RPMI8226 (cell line): ENCODE results near the gene NEK2.
"Not testable (repeated sequence)": the region's sequence is repeated elsewhere in the genome, so short reads cannot be mapped to it uniquely, and the experiment has no call there.

Source experiments
- DNase-seq: peaks from one replicate; pipeline ENCODE4 v3.0.0-alpha.2; 2015

NEK2 gene

DNA sequence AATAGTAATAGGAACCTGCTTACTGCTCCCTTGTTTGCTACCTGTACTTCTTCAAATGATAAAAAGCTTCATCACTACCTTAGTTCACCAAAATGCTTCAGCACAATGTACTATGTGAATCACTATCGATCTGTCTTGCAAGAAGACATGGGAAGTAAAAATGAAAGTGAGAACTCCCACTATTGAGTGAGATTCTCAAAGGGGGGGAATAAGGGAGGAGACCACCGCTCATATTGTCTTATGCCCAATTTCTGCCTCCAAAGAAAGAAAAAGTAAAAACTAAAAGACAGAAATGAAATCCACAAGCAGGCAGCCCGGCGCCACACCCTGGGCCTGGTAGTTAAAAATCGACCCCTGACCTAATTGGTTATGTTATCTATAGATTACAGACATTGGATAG lies 18.5 kb upstream of the NEK2 start:
- DNase-seq = not testable (repeated sequence)

DNA sequence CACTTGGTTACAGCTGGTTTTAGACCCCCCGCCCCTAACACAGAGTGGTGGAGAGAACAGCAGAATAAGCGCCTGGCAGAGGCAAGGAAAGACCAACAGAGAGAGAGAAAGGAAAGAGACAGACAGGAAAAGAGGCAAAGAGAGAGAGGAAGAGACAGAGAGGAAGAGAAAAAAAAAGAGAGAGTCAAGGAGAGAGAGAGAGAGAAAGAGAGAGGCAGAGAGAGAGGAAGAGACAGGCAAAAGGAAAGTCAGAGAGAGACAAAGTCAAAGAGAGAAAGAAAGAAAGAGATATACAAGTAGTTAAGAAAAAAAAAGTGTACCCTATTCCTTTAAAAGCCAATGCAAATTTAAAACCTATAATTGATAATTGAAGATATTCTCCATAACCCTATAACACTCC lies 13.0 kb upstream of the NEK2 start:
- DNase-seq = no peak

DNA sequence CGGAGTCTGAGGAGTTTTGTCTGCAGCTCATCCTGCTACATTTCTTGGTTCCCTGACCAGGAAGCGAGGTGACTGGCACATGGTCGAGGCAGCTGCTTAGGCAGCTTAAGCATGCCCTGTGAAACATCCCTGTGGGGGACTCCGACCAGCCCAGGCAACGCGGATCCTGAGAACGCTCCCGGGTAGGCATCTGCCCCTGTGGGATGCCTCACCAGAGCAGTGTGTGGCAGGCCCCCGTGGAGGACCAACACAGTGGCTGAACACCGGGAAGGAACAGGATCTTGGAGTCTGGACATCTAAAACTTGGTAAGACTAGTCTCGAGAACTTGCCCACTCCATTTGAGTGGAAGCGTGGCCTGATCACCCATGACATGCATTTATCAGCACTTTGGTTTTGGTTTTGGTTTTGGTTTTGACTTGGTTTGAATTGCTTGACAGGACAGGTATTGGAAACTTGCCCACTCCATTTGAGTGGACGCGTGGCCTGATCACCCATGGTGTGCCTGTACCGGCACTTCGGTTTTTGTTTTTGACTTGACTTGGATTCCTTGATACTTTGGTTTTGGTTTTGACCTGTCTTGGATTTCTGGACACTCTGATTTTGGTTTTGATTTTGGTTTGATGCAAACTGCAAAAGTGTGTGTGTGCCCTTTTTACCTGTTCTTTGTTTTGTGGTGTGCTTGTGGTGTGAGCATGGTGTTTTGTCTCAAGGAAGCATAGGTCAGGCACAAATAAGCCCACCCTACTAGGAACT lies 12.2 kb upstream of the NEK2 start:
- DNase-seq = peak; percentile 40

DNA sequence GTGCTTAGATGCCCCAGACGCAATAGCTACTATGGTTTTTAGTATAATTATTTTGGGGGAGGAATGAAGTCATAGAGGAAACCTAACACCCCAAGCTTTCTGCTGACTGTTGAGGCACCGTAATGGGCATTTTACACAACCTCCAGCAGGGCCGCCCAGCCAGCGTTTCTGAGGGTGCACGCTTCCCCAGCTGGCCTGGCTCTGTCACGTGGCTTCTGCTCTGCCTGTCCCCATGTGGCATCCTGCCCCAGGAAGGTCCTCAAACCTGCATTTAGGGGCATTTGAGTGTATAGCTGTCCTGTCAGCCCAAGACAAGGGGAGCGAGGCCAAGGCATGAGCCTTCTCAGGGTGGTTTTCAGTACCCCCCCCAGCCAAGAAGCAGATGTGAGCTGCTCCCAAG lies 10.4 kb upstream of the NEK2 start:
- DNase-seq = no peak

GRCh38 chr1:211684791-211685190 lies 9.4 kb upstream of the NEK2 start:
- no peak for DNase-seq

GRCh38 chr1:211684331-211684730 lies 8.9 kb upstream of the NEK2 start:
- DNase-seq = no peak

DNA sequence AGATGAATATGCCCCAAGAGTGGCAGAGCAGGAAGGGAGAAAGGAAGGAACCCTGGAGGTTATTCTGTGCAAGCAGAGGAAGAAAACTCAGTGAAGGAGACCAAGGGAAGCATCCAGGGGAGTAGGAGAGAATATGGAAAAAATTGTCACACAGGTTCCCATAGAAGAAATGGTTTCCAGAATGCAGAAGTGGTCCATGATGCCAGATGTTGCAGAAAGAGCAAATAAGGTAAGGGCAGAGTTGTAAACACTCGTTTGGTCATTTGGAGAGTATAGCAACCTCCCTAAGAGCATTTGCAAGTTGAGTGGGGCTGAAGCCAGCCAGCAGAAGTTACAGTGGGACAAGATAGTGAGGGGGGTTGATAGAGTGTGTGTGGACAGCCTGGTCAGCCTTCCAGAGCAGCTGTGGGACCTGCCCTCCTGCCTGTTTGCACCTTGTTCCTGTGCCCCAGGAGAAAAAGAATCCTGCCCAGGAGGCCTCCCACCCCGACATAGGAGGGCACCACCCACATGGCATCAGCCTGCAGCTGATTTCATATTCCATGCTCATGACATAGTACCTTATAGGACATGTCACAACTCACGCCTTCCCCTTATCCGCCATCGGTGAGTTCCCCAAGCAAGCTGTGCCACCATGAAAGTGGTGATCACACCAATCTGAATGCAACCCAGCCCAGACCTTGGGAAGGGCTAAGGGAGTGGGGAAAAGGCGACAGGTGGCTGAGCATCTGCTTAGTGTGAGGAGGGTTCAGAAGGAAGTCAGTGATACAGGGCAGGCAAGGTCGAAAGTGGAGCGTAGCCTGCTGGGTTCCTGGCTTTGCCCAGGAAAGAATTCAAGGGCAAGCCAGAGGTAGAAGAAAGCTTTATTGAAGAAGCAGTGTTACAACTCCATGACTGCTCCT lies 8.2 kb upstream of the NEK2 start:
- DNase-seq = no peak

DNA sequence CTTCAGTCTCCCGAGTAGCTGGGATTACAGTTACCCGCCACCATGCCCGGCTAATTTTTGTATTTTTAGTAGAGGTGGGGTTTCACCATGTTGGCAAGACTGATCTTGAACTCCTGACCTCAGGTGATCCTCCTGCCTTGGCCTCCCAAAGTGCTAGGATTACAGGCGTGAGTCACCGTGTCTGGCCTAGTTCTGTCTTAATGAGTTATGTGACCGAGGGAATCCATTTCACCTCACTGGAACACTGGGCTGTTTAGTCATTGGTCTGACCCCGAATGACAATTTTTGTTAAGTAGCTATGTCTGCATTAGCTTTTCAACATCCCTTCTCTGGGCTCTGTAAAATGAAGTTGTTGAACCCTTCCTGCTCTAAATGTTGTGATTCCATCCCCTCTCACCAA lies 6.8 kb upstream of the NEK2 start:
- DNase-seq = not testable (repeated sequence)

- DNase-seq = peak; percentile 93
Measured at GRCh38 chr1:211680752-211681327, 5.4 kb upstream of the NEK2 start.

DNA sequence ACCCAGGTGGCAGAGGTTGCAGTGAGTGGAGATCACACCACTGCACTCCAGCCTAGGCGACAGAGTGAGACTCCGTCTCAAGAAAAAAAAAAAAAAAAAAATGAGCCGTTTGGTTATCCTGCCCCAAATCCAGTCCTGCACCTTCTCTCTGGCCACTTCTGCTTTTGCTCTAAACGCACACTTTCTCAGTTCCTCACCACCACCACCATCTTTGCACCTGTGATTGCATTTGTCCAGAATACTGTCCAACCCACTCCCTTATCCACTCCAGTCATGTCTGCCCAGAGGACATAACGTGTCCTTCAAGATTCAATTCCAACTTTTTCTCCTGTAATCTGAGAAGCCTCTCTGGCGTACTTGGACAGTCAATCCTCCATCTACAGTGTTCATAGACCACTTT lies 2.2 kb upstream of the NEK2 start:
- DNase-seq = peak; percentile 90

- DNase-seq = no peak
Measured at GRCh38 chr1:211676761-211677160, 1.3 kb upstream of the NEK2 start.

DNA sequence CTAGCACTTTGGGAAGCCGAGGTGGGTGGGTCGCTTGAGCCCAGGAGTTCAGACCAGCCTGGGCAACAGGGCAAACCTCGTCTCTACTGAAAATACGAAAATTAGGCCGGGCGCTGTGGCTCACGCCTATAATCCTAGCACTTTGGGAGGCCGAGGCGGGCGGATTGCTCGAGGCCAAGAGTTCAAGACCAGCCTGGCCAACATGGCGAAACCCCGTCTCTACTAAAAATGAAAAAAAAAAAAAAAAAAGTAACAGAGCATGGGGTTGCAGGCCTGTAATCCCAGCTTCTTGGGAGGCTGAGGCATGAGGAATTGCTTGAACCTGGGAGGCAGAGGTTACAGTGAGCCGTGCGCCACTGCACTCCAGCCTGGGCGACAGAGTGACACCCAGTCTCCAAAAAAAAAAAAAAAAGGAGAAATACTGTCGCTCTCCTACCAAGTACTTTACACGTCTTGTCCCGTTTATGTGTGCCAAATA lies 724 bp upstream of the NEK2 start:
- DNase-seq = no peak

- DNase-seq = no peak
Measured at GRCh38 chr1:211667065-211667617, 8.3 kb downstream of the NEK2 start.

DNA sequence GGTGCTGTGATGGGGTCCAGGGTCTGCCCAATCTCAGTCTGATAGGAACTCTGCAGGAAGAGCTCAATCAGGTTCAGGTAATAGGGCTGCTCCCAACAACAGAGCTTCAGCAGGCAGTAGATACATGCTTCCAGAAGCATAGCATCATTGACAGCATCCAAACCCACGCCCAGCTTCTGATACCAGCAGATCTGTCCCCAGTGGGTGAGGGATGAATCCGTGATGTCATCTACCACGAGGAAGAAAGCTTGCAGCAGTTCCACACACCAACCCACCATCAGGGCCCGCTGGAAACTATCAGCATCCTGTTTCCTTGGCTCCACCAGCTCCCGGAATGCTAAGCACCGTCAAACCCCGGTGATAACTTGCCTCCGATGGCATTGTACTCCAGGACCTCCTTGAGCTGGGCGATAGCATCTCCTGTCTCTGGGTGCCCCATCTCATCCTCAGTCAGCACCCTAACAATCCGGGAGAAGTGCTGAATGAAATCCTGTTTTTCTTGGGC lies 14.7 kb downstream of the NEK2 start:
- no peak for DNase-seq

DNA sequence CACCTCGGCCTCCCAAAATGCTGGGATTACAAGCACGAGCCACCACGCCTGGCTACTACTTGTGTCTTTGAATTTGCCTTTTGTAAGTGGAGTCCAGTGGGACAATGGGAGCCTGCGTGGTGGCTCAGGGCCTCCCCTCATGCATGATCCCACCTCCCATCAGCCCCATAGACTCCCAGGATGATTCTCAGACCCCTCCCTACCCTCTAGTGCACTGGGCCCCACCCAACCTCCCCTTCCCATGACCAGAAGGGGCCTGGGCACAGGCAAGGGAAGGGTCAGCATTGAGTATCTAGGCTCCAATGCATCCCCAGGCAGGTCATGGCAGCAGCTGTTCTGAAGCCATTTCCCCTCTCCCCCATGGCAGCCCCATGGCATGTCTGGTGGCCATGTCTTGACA lies 18.7 kb downstream of the NEK2 start:
- DNase-seq = no peak

- DNase-seq = peak; percentile 88
Measured at GRCh38 chr1:211654838-211655787, 20.3 kb downstream of the NEK2 start.

- DNase-seq = no peak
Measured at GRCh38 chr1:211653959-211654496, 21.4 kb downstream of the NEK2 start.

DNA sequence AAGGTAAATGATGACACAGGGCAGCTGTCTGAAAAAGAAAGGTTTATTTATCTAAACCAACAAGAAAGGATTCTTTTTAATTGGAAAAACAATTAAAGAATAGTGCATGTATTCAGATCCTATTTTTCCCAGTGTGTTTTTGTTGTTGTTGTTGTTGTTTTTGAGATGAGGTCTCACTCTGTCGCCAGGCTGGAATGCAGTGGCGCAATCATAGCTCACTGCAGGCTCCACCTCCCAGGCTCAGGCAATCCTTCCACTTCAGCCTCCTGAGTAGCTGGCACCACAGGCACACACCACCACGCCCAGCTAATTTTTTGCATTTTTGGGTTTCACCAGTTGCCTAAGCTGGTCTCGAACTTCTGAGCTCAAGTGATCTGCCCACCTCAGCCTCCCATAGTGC lies 22.1 kb downstream of the NEK2 start:
- DNase-seq = no peak

DNA sequence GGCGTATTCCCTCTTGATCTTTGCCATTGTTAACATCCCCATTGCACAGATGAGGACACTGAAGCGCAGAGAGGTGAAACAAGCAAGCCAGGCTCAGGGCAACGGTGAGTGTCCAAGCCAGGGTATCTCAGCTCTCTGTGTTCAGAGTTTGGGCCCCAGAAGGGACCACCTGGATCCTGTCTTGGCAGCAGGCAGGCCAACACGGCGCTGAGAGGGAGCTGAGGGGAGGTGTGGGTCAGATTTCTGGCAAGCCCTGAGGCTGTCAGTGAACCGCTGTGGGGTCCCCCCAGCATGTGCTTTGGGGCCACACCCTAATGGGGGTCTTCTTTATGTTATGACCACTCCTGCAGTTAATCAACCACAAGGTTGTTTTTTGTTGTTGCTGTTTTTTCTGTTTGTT lies 23.1 kb downstream of the NEK2 start:
- no peak for DNase-seq

DNA sequence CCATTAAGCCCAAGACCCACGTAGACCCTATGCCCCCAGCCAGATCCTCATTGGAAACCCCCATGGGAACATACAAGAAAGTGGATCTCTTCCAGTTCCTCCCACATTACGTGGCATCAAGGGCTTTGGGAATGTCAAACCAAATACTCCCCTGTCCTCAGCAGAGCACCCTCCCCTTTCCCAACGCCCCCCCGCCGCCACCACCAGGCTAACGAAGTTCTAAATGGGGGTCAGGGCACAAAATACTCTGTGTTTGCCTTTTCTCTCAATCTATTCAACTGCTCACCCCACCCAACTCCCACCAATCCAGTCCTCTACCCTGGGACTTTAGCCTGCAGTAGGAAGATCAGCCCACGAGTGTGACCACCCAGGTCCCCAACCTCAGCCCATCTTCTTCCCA lies 24.5 kb downstream of the NEK2 start:
- DNase-seq = no peak
